ENCODE data around the gene SLC25A33. TPM values are rescaled to one million over a fixed set of nuclear protein-coding genes. Genes with fewer than 3 reads are reported as not detected.
"Not testable (repeated sequence)": the region's sequence is repeated elsewhere in the genome, so short reads cannot be mapped to it uniquely, and the experiment has no call there.

The SLC25A33 gene, protein sequence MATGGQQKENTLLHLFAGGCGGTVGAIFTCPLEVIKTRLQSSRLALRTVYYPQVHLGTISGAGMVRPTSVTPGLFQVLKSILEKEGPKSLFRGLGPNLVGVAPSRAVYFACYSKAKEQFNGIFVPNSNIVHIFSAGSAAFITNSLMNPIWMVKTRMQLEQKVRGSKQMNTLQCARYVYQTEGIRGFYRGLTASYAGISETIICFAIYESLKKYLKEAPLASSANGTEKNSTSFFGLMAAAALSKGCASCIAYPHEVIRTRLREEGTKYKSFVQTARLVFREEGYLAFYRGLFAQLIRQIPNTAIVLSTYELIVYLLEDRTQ
- 3.7 and 4.6 TPM in 2 replicates for total RNA-seq

DNA sequence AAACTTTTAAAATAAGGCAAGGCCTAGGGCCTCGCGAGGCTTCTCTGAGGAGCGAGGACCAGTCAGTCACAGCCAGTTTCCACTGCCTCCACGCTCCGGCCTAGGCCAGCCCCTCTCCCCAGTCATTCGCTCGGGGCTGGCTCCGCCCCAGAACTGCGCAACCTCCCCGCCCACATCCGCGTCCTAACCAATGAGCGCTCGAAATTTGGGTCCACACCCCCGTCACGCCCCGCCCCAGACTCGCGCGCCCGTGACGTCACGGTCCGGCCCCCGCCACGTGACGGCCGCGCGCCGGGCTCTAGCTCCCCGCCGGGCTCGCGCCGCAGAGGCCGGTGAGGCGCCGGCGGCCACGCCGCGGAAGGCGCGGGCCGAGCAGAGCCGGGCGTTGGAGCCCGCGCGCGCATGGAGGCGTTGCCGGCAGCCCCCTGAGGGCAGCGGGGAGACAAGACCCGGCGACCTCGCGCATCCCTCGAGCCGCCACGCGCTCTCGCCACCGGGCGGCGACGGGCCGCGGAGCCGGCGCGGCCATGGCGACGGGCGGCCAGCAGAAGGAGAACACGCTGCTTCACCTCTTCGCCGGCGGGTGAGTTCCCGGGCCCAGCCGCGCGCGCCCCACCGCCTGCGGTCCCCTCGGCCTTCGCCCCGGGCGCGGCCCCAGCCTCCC is at the start of gene SLC25A33:
TSS of gene SLC25A33 (plus strand) at position 301 of the 664 bp plus-strand sequence. CDS start at position 528, 227 bp downstream.
- DNase-seq (ENCODE audit: low read depth in 2 of 2), result peak; percentile 98 to 99

DNA sequence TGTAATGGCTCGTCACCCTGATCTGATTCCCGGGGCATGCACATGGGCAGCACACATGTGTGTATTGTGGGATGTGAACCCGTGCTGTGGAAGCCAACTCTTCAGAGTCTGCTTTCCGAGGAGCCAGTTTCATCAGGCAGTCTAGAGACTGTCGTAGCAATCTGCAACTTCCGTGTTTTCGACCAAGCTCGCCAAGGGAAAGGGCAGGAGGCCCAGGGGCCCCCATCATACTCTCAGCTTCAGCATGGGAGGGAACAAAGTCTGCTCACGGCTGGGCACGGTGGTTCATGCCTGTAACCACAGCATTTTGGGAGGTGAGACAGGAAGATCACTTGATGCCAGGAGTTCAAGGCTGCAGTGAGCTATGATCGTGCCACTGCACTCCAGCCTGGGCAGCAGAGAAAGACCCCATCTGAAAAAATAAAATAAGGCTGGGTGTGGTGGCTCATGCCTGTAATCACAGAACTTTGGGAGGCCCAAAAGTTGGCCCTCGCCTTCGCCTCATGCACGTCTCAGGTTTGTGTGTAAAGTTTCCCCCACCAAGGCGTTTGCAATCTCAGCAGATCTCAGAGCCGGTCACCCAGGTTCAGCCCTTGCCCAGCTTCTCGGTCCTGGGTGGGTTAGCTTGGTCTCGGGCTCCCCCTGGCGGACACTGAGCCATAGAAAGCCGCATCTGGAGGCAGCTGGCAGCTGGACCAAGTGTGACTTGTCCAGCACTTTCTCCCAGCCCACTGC is 48.5 kb upstream of the SLC25A33 start:
- peak; percentile 83 to 84 for DNase-seq (ENCODE audit: low read depth in 2 of 2)

DNA sequence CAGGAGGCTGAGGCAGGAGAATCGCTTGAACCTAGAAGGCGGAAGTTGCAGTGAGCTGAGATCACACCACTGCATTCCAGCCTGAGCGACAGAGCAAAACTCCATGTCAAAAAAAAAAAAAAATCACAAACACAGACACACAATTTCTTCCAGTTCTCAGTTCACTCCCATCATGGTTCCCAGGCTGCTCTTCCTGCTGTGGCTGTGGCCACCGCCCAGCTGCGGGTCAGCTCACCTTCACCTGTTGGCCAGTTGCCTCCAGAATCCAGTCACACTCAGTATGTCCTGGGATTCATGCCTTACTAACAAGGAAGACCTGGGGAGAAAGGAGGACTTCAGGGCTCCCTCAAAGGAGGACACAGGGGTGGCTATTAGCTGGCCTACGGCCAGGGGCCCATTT is 45.9 kb upstream of the SLC25A33 start:
- no peak for DNase-seq (ENCODE audit: low read depth in 2 of 2)

DNA sequence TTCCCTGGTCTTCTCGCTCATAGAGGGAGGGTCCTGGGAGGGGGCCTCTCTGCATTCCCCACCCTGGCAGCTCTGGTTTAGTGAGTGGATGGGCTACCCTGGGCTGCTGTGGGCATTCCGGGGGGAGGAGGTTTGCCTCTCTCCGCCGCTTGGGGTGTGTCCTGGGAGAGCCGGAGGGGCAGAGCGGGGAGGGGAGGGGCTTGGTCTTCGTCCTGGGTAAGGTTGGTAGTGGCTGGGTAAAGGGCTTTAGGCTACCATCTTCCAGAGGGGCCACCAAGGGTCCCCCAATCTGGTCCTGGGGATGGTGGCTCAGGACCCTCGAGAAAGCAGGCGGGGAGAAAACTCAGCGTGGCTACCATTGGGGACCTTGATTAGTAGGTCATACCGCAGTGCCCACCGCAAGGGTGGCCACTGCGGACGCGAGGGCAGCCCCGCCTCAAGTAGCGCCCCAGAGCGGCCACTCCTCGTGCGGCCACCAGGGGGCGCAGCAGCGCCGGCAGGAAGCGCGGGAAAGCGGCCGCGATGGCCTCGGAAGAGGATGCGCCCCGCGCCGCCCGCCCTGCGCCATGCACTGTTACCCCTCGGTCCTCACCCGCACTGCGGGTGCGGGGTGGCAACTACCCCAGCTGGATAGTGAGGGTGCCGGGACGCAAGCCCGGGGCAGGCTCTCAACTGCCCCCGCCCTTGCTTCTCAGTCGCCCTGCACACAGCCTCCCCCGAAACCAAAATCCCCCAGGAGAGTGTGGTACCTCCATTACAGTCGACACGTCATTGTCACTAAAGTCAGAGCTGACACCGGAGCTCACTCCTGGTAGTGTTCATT is 44.1 kb upstream of the SLC25A33 start:
- DNase-seq (ENCODE audit: low read depth in 2 of 2), result peak; percentile 54 to 64

DNA sequence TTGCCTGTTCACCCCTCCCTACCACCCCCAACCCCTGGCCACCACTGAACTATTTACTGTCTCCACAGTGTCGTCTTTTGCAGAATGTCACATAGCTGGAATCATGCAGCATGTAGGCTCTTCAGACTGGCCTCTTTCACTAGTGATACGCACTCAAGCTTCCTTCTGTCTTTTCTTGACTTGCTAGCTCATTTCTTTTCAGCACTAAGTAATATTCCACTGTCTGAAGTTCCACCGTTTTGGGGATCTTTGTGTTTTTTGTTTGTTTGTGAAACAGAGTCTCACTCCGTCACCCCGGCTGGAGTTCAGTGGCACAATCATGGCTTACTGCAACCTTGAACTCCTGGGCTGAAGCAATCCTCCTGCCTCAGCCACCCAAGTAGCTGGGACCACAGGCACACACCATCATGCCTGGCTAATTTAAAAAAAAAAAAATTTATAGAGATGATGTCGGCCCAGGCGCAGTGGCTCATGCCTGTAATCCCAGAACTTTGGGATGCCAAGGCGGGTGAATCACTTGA is 43.4 kb upstream of the SLC25A33 start:
- no peak for DNase-seq (ENCODE audit: low read depth in 2 of 2)

DNA sequence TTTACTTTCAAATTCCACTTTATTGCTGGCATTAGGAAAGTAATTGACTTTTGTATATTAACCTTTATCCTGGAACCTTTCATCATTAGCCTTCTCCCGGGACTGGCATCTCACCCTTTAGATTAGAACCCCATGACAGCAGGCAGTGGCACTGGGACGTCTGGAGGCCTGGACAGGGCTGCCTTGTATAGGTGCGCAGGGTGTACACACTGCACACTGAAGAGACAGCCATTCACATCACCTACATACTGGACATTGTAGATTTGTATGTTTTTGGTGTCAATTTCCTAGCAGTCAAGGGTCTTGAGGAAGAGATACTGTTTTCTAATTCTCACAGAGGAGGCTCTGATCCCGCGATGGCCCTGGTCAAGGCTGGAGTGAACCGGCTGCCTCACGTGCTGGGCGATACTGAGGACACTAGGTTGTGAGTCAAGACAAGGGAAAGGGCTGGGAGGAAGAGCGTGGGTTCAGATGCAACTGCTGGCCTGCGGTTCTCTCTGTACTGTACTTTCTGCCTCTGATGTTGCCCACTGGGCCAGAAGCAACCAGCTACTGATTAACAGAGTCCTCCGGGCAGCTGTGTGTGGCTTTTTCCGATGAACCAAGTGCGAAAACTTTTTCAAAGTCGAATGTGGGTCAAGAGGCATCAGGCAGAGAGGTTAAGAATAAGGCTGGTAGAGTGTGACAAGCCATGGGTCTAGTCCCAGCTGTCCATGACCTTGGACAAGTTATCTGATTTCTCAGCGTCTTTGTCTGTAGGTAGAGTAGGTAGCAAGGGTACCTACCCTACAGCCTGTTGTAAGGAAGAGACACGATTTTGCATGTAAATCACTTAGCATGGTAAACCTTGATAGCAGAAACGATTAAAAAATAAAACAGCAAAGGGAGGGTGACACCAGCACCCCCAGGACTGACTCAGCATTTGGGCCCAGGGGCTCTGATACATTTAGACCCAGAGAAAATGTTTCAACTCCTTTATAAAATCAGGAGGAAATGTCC is 38.2 kb upstream of the SLC25A33 start:
- DNase-seq (ENCODE audit: low read depth in 2 of 2), result no peak

DNA sequence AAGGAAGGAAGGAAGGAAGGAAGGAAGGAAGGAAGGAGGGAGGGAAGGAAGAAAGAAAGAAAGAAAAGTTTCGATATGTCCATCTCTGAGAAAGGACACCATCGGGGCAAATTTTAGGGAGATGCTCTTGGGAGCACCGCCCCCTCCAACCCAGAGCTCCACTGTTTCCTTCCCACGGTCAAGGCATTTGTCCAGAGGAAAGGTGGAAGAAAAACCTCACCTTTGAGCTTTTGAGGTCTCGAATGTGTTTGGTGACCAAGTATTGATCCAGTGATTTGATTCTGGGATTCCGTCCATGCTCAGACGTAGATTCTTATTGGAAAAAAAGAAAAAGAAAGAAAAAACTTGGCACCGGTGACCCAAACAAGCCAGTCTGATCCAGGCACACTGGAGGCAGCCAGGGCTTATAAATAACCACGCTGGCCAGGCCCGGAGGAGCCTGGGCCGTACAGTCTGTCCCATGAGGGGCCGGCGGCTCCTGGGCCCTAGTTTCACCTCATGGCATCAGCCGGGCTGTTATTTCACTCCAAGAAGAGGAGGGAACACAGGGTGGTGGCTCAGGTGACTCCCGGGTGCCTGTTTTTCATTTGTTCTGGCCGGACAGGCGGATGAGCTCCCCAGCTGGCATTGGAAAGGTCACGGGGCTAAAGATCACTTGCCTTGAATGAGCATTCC is 36.1 kb upstream of the SLC25A33 start:
- DNase-seq (ENCODE audit: low read depth in 2 of 2), result no peak

DNA sequence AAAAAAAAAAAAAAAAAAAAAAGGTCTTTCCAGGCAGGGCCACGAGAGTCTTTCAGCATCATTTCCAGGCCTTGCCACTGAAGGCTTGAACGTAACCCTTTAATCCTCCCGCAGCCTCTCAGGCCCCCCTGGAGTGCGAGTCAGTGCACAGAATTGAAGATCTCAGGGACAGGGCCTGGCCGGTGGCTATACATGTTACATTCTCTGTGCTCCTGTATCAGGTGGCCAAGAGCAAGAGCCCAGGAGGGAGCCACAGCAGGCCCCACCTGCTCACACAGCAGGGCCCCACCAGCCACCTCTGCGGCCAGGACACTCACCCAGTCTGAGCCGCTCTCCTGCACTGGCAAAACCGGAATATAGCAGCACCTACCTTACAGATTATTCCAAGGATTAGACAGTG is 34.1 kb upstream of the SLC25A33 start:
- DNase-seq (ENCODE audit: low read depth in 2 of 2), result no peak

DNA sequence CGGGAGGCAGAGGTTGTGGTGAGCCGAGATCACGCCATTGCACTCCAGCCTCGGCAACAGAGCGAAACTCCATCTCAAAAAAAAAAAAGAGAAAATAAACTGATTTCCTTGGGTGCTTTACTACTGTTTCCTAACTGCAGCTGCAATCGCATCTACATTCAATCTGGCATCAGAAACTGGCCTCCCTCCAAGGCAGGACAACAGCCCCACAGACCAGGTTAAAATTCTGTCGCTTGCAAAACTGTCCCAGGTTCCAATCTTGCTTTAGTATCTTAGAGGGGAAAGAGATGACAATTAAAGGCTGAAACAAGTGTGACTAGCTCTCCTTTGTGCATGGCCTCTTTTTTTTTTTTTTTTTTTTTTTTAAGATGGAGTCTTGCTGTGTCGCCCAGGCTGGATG is 32.4 kb upstream of the SLC25A33 start:
- no peak for DNase-seq (ENCODE audit: low read depth in 2 of 2)

DNA sequence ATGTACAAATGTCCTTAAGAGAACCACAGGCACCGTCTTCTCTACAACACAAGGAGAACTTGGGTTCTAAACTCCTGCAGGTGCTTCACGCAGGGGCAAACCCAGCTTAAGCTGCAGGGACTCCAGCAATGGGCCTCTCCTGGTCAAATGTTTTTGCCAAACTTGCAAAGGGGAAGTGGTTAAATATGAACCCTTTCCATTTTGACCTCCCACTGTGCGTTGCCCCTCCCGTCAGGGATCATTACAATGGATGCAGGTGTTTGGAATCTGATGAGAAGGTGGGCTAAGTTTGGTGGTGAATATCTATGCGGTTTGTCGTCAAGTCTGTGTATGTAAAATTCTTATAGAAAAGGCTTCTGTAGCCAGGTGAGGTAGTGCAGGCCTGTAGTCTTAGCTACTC is 29.1 kb upstream of the SLC25A33 start:
- DNase-seq (ENCODE audit: low read depth in 2 of 2), result no peak

DNA sequence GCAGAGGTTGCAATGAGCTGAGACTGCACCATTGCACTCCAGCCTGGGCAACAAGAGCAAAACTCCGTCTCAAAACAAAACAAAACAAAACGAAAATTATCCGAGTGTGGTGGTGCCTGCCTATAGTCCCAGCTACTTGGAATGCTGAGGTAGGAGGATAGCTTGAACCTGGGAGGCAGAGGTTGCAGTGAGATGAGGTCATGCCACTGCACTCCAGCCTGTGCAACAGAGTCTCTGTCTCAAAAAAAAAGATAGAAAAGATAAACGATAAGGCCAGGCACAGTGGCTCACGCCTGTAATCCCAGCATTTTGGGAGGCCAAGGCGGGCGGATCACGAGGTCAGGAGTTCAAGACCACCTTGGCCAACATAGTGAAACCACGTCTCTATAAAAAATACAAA is 23.7 kb upstream of the SLC25A33 start:
- DNase-seq (ENCODE audit: low read depth in 2 of 2), result not testable (repeated sequence)

DNA sequence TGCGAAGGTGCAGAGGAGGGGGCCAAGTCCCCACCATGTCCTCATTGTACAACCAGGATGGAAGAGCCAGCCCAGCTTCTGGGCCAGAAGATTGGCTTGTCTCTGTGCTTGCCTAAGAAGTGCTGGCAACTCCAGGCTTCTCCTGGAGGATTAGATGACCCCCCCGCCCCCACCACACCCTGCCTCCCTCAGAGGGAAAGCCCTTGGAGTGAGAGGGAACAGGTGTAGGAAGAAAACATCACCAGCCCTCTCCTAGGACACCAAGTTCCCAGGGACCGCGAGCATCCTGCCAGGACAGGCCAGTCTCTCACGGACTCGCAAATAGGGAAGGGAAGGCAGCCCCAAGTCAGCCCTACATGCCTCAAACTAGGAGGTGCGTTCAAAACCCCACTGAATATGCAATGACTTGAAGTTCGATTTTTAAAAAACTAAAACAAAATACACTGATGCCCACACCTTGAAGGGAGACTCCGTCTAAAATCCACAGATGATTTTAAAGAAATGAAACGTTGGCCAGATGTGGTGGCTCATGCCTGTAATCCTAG is 20.7 kb upstream of the SLC25A33 start:
- DNase-seq (ENCODE audit: low read depth in 2 of 2), result no peak

DNA sequence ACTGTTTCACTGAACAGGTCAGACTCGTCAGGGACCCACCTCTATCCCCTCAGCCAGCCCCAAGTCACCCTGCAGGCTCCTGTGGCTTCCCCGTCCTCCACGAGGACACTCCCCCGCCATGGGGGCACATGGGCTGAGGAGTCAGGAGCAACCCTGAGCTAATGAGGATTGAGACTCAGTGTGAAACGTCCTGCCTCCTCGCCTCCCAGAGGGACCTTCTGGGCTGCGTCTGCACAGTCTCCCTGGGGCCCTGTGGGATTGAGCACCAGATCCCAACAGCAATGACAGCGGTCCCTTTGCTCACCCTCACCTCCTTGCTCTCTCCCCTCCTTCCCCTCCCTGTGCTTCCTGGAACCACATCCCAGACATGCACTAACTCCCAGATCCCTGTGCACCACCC is 18.9 kb upstream of the SLC25A33 start:
- DNase-seq (ENCODE audit: low read depth in 2 of 2), result no peak

DNA sequence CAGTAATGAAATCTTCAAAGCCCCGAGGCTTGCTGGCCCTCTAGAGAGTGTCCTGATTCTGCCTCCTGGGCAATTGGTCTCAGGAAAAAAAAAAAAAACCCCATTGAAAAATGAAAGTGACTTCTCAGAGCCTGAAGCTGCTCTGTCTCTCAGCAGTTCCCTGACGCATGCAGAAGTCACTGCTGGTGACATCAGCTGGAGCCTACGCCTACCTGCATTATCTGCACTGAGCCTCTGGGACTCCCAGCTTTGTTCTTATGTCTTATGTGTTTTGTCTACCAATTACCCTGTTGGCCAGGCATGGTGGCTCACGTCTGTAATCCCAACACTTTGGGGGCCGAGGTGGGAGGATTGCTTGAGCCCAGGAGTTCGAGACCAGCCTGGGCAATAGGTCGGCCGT is 10.1 kb upstream of the SLC25A33 start:
- DNase-seq (ENCODE audit: low read depth in 2 of 2), result no peak

DNA sequence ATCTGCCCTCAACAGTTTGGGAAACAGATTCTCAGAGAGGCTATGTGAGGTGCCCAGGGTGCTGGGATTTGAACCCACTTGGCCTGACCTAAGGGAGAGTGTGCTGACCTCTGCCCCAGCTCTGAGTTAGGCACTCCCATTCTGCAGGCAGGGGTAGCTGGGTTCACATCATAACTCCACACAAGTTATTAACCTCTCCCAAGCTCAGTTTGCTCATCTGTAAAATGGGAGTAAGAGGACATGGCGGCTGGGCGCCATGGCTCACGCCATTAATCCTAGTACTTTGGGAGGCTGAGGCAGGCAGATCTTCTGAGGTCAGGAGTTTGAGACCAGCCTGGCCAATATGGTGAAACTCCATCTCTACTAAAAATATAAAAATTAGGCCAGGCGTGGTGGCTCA is 8.9 kb upstream of the SLC25A33 start:
- no peak for DNase-seq (ENCODE audit: low read depth in 2 of 2)

DNA sequence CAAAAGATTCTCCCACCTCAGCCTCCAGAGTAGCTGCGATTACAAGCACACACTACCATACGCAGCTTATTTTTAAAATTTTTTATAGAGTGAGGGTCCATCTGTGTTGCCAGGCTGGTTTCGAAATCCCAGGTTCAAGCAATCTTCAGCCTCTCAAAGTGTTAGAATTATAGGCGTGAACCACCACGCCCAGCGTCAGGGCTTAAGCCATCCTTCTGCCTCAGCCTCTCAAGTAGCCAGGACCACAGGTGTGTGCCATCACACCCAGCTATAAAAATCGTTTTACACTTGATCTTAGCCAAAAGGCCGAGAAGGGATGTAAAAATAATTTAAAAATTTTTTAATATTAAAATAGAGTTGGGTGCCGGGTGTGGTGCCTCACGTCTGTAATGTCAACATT is 4.3 kb upstream of the SLC25A33 start:
- DNase-seq (ENCODE audit: low read depth in 2 of 2), result no peak

DNA sequence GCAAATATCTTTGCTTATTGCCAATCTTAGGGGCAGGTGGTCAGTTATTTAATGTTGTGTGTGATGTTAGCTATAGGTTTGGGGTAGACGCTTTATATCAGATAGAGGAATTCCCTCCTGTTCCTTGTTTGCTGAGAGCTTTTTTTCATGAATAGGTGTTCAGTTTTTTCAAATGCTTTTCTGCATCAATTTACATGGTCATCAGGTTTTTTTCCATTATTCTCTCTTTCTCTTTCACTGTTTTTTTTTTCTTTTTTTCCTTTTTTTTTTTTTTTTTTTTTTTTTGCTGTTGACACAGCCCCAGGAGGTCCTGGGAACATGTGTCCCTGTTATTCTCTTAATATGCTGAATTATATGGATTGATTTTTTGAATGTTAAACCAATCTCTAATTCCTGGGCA is 3.0 kb upstream of the SLC25A33 start:
- no peak for DNase-seq (ENCODE audit: low read depth in 2 of 2)

DNA sequence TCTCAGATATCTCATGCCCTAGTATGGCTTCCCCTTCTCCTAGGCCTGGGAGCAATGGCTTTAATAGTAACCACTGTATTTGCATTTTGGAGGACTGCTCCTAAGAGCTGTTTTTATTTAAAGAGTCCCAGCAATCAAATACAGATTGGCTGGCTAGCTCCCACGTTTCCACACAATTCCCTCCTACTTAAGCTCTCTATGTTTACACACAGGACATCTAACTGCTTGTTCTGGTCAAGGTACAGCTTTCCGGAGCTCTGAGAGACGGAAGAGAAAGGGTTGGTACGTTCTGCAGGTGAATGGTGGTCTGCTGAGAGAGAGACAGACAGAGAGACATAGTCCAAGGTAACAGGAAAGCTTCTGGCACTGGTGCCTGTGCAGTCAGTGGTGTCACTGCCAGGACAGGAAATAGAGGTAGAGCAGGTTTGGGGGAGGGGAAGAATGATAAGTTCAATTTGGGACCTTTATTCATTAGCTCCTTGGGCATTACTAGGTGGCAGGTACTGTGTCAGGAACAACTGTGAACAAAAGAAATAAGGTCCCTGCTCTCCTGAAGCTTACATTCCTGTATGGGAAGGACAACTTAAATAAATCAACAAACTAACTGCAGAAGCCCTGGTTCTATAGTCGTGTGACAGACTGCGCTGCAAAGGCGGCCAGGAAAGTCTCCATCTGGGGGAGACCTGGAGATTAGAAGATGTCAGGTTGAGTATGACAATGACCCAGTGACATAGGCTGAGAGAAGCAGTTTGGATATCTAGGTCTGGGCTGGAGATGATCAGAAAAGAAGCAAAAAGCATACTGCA is 1.2 kb upstream of the SLC25A33 start:
- peak in 1 of 2 donors; percentile 31 for DNase-seq (ENCODE audit: low read depth in 2 of 2)
